Ectodermal cell (in vitro differentiated cells): ENCODE measurements around the gene TERB1.
"Not testable (repeated sequence)": the region's sequence is repeated elsewhere in the genome, so short reads cannot be mapped to it uniquely, and the experiment has no call there.

Experiments
- H3K27ac ChIP-seq: 2 replicates; pipeline ENCODE4 v1.7.0; 2013; ENCODE audit warnings: mild to moderate bottlenecking, low read depth, low read length; ENCODE audit not compliant: insufficient read depth, poor library complexity, severe bottlenecking
- H3K27me3 ChIP-seq: 2 replicates; pipeline ENCODE4 v1.7.0; 2013; ENCODE audit warnings: mild to moderate bottlenecking, low read length; ENCODE audit not compliant: insufficient read depth, control insufficient read depth, poor library complexity, severe bottlenecking
- H3K36me3 ChIP-seq: one replicate; pipeline ENCODE4 v1.7.0; 2013; ENCODE audit warnings: low read length; ENCODE audit not compliant: control insufficient read depth, insufficient read depth
- H3K4me1 ChIP-seq: one replicate; pipeline ENCODE4 v1.7.0; 2013; ENCODE audit warnings: low read length; ENCODE audit not compliant: control insufficient read depth, insufficient read depth
- H3K4me3 ChIP-seq: 2 replicates; pipeline ENCODE4 v1.7.0; 2013; ENCODE audit warnings: low read depth, low read length, control low read depth; ENCODE audit not compliant: insufficient read depth
- H3K9me3 ChIP-seq: 2 replicates; pipeline ENCODE4 v1.7.0; 2013; ENCODE audit warnings: mild to moderate bottlenecking, low read length, moderate library complexity; ENCODE audit not compliant: control insufficient read depth
- WGBS, 2 experiments: methylation state at CpG; one replicate each; pipeline ENCODE4 v1.1.7; 2013; ENCODE audit warnings: missing lambda C conversion rate in 2 of 2; 5-methylcytosine and 5-hydroxymethylcytosine counted together

TERB1 gene

DNA sequence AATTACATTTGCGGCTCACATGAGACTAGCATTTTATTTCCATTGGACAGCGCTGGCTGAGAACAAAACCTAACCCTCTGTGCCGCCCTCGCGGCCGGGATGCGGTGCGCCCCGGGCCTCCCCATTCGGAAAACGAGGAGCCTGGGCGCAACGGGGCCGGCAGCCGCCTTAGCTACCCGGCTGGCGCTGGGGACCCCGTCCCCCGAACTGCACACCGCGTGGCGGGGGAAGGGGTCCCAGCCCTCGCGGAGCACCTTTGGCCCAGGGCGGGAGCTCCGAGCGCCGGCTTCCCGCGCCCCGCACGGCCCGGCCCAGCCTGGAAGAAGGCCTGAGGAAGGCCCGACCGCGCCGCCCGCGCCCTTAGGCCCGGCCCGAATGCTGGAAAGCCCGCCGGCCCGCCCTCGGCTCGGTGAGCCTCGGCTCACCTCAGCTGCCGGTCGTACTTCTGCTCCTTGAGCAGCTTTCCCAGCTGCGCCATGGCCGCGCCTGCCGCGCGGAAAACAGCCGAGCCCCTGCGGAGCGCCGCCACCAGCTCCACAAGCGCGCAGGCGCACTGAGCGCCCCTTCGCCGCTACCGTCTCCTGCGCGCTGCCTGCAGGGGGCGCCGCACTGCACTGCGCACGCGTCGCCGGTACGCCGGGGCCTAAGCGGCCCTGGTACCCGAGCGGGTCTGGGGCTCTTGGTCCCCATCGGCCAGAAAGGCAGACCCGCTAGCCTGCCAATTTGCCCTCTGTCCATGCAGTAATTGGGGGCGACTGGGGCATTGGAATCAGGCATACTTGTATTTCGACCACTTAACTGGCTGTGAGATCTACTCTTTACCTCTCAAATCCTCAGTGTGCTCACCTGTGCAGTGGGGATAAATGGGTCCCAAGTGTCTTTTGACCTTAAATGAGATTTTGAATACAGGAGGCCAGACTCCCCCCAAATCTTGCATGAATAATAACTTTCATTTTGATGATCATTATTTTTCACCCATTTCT is 29.3 kb upstream of the TERB1 start, which contains the start of gene NAE1:
Gene NAE1, minus strand, starts transcription at position 555 of the 983 bp plus-strand sequence. Its CDS starts 77 bp downstream, at position 478.
- Histone ChIP-seq H3K36me3 (peaks cover 21% of the 10 kb centered on the region), H3K9me3 (no peaks in the 10 kb centered on the region), H3K4me1 (peaks cover 10% of the 10 kb centered on the region), H3K27ac (peak within 1 kb of the TSS; percentile 80), H3K4me3 (peak within 1 kb of the TSS; percentile 80), H3K27me3 (no peaks in the 10 kb centered on the region)
- 1% methylated on average over 84 of the region's 84 CpGs for WGBS, 2 experiments

DNA sequence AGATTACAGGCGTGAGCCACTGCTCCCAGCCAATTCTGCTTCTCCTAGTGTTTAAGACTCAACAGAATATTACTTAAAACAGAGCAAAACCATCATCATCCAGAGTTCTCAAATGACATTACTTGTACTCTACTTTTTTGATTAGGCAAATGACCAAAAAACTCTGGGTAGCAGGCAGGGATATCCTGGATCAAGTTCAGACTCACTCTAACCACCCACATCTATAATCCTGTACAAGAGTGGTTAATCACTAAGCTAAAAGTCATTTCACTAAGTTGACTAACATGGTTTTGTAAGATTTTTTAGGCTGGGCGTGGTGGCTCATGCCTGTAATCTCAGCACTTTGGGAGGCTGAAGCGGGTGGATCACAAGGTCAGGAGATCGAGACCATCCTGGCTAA is 22.6 kb upstream of the TERB1 start:
- H3K27ac ChIP-seq: no peak overlapping the region
- 88 to 99% methylated on average over 4 of the region's 4 CpGs for WGBS, 2 experiments
- H3K27me3 ChIP-seq: no peaks in the 10 kb centered on the region
- H3K4me1 ChIP-seq: peaks cover 2% of the 10 kb centered on the region
- peaks cover 56% of the 10 kb centered on the region for H3K36me3 ChIP-seq
- H3K4me3 ChIP-seq: no peak overlapping the region
- H3K9me3 ChIP-seq: no peaks in the 10 kb centered on the region

DNA sequence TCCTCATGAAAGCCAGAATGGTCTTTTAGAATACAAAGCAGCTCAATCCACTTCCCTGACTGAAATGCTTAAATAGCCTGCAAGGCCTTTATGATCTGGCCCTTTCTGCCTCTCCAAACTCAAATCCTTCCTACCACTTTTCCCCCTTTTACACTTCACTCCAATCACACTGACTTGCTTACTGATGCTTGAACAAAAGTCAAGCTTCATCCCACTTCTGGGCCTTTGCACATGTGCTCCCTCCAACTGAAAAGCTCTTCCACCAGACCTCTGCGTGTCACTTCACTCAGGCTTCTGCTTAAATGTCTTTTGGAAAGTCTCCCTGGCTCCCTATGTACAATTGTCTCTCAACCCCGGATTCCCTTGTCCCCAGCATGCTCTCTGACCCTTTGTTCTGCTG is 13.3 kb upstream of the TERB1 start:
- Histone ChIP-seq H3K27ac (no peak overlapping the region), H3K9me3 (no peaks in the 10 kb centered on the region), H3K27me3 (no peaks in the 10 kb centered on the region), H3K4me1 (no peaks in the 10 kb centered on the region), H3K4me3 (no peak overlapping the region), H3K36me3 (peaks cover 80% of the 10 kb centered on the region)
- 93 to 95% methylated on average over 2 of the region's 2 CpGs for WGBS, 2 experiments

DNA sequence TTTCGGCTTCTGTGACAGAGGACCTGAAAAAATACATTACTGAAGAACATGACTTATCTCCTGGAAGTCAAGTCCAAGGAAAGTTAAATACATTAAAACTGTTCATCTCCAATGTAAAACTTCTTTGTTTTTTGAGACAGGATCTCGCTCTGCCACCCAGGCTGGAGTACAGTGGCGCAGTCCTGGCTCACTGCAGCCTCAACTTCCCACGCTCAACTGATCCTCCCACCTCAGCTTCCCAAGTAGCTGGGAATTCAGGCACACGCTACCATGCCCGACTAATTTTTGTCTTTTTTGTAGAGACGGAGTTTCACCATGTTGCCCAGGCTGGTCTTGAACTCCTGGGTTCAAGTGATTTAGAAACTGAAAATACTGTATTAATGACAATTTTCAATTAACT is 9.7 kb upstream of the TERB1 start:
- peaks cover 68% of the 10 kb centered on the region for H3K36me3 ChIP-seq
- no peak overlapping the region for H3K27ac ChIP-seq
- no peaks in the 10 kb centered on the region for H3K27me3 ChIP-seq
- H3K4me1 ChIP-seq: no peaks in the 10 kb centered on the region
- H3K4me3 ChIP-seq: no peak overlapping the region
- no peaks in the 10 kb centered on the region for H3K9me3 ChIP-seq
- WGBS, 2 experiments: 90 to 96% methylated on average over 7 of the region's 7 CpGs

DNA sequence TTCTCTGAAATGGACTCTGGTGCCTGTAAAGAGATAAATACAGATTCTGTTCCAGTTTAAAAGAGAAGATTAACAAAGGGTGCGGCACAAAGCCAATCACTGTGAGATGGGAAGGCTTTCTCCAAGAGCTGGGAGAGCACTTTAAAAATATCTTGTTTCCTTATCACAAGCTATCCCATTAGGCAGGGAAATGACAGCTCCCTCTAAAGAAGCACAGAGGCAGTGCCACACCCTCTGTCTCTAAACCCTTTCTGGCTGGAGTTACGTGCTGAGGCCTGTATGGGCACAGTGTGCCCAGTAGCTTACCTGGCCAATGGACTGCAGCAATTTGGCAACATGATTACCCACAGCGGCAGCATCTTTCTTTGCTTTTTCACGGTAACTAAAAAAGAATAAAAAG is 9.0 kb upstream of the TERB1 start:
- H3K9me3 ChIP-seq: no peaks in the 10 kb centered on the region
- no peaks in the 10 kb centered on the region for H3K4me1 ChIP-seq
- 91 to 98% methylated on average over 4 of the region's 4 CpGs for WGBS, 2 experiments
- peaks cover 66% of the 10 kb centered on the region for H3K36me3 ChIP-seq
- H3K27me3 ChIP-seq: no peaks in the 10 kb centered on the region
- no peak overlapping the region for H3K4me3 ChIP-seq
- H3K27ac ChIP-seq: no peak overlapping the region

DNA sequence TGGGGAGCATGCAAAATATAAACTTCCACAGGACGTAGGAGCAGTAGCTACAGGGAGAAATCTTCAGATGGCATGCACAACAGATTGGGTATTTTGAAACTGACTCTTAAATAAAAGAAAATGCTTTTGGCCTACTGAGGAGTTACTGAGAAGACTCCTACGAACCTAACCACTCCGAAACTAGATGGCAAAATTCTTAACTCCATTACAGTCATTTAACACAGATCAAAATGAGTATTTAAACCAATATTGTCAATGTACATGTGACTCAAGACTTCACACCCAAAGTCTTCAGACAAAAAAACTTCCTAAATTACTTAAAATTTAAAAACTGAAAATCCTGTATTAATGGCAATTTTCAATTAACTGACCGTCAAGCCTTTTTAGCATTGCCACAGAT is 8.4 kb upstream of the TERB1 start:
- H3K4me3 ChIP-seq: no peak overlapping the region
- 94% methylated on average over 3 to 4 of the region's 4 CpGs for WGBS, 2 experiments
- no peaks in the 10 kb centered on the region for H3K9me3 ChIP-seq
- H3K27ac ChIP-seq: no peak overlapping the region
- H3K36me3 ChIP-seq: peaks cover 66% of the 10 kb centered on the region
- no peaks in the 10 kb centered on the region for H3K4me1 ChIP-seq
- no peaks in the 10 kb centered on the region for H3K27me3 ChIP-seq

DNA sequence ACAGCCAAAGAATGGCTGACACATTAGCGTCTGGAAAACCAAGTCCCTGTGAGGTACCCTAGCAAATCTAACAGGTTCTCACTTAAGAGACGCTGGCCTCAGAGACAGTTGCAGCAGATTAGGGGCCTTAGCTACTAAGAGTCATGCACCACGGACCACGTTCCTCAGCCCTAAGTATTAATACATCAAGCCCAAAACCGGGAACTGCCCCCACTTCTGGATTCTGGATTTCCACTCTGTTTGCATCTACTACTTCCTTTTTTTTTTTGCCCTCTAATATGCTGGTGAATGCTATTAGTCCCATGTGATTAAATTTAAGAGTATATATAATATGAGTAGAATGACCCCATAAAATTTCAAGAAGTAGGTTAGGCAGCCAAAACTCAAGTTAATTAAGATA is 775 bp upstream of the TERB1 start:
- Histone ChIP-seq H3K9me3 (no peaks in the 10 kb centered on the region), H3K4me3 (no peak overlapping the region), H3K27me3 (no peaks in the 10 kb centered on the region), H3K4me1 (no peaks in the 10 kb centered on the region), H3K36me3 (peaks cover 23% of the 10 kb centered on the region), H3K27ac (no peak overlapping the region)
- WGBS, 2 experiments: 91 to 92% methylated on average over 5 of the region's 5 CpGs

DNA sequence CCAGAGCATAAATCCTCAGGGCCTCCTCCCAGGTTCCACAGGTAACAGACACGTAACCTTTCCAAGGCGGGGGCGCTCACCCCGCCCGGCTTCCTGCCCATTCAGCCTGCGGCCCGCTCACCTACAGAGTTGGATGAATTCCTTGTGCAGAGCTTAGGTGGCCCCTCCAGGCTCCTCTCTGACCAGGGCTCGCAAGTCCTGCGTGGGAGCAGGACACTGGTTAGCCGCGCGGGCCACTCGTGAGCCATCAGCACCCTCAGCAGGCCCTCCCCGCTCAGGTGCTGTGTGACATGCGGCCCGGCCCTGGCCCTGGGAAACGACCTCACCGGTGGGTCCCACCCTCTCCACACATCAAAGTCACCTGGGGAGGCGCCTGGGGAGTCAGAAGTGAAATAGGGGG is 528 bp downstream of the TERB1 start:
- H3K4me3 ChIP-seq: no peak overlapping the region
- no peaks in the 10 kb centered on the region for H3K4me1 ChIP-seq
- H3K27me3 ChIP-seq: no peaks in the 10 kb centered on the region
- no peaks in the 10 kb centered on the region for H3K9me3 ChIP-seq
- WGBS, 2 experiments: 92 to 94% methylated on average over 19 of the region's 19 CpGs
- peaks cover 18% of the 10 kb centered on the region for H3K36me3 ChIP-seq
- no peak overlapping the region for H3K27ac ChIP-seq

DNA sequence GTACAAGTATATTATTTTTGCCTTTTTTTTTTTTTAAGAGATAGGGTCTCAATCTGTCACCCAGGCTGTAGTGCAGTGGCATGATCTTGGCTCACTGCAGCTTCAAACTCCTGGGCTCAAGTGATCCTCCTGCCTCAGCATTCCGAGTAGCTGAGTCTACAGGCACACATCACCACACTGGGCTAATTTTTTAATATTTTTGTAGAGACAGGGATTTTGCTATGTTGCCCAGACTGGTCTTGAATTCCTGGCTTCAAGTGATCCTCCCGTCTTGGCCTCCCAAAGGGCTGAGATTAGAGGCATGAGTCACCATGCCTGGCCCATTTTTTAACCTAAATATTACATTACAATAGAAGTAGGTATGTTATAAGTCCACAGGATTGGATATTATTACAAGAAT is 3.2 kb downstream of the TERB1 start:
- no peaks in the 10 kb centered on the region for H3K4me1 ChIP-seq
- no peaks in the 10 kb centered on the region for H3K9me3 ChIP-seq
- WGBS, 2 experiments: 91% methylated on average over 2 of the region's 2 CpGs
- peaks cover 7% of the 10 kb centered on the region for H3K36me3 ChIP-seq
- no peak overlapping the region for H3K27ac ChIP-seq
- H3K4me3 ChIP-seq: no peak overlapping the region
- no peaks in the 10 kb centered on the region for H3K27me3 ChIP-seq

DNA sequence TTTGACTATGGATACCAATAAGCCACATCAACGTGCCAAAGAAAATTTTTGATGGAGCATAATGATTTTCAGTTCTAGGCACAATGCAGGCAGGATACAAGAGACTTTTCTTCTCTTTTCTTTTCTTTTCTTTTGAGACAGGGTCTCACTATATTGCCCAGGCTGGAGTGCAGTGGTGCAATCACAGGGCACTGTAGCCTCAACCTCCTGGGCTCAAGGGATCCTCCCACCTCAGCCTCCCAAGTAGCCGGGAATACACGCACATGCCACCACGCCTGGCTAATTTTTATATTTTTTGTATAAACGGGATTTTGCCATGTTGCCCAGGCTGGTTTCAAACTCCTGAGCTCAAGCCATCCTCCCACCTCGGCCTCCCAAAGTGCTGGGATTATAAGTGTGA is 7.4 kb downstream of the TERB1 start:
- not testable (repeated sequence) for H3K4me3 ChIP-seq, H3K9me3 ChIP-seq, H3K36me3 ChIP-seq, H3K27me3 ChIP-seq, H3K27ac ChIP-seq, H3K4me1 ChIP-seq
- WGBS, 2 experiments: 93% methylated on average over 6 of the region's 6 CpGs
